Measurements from ENCODE around the gene IL12RB1. TPM values are rescaled to one million over a fixed set of nuclear protein-coding genes. Genes with fewer than 3 reads are reported as not detected.

IL12RB1 gene
- total and polyA plus RNA-seq, 4 donors: 1.3 to 7.8 (median 4.8) TPM

GRCh38 chr19:18029617-18030338 lies 57.0 kb downstream of the IL12RB1 start:
- Histone ChIP-seq H3K9me3 (ENCODE audit: control insufficient read depth in 4 of 4, insufficient read depth in 3 of 4, low read length in 3 of 4) (no peaks in the 10 kb centered on the region), H3K27ac (ENCODE audit: low read depth in 1 of 2, low read length in 1 of 2) (no peak overlapping the region), H3K27me3 (ENCODE audit: control insufficient read depth in 3 of 3, insufficient read depth in 3 of 3, low read length in 2 of 3) (peaks cover 0 to 4% (median 0%) of the 10 kb centered on the region in 3 donors), H3K4me1 (ENCODE audit: control insufficient read depth in 5 of 5, insufficient read depth in 5 of 5, low read length in 5 of 5) (peaks cover 0 to 9% (median 0%) of the 10 kb centered on the region in 5 donors), H3K36me3 (ENCODE audit: control insufficient read depth in 4 of 4, insufficient read depth in 4 of 4, low read length in 4 of 4) (no peaks in the 10 kb centered on the region), H3K9ac (ENCODE audit: insufficient read depth in 1 of 2, low read length in 2 of 2) (no peak overlapping the region), H3K4me3 (no peak overlapping the region)
- TF ChIP-seq, protein P1, sequence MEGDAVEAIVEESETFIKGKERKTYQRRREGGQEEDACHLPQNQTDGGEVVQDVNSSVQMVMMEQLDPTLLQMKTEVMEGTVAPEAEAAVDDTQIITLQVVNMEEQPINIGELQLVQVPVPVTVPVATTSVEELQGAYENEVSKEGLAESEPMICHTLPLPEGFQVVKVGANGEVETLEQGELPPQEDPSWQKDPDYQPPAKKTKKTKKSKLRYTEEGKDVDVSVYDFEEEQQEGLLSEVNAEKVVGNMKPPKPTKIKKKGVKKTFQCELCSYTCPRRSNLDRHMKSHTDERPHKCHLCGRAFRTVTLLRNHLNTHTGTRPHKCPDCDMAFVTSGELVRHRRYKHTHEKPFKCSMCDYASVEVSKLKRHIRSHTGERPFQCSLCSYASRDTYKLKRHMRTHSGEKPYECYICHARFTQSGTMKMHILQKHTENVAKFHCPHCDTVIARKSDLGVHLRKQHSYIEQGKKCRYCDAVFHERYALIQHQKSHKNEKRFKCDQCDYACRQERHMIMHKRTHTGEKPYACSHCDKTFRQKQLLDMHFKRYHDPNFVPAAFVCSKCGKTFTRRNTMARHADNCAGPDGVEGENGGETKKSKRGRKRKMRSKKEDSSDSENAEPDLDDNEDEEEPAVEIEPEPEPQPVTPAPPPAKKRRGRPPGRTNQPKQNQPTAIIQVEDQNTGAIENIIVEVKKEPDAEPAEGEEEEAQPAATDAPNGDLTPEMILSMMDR (IDR thresholded peaks at IDR 0.05; ENCODE audit: control extremely low read depth, extremely low read depth): no peak
- WGBS, 2 donors: 36 to 60% methylated on average over 8 of the region's 8 CpGs
- ATAC-seq (ENCODE audit: insufficient read depth, low FRiP score): no peak
- no peak for DNase-seq

GRCh38 chr19:18027151-18027550 lies 59.6 kb downstream of the IL12RB1 start:
- Histone ChIP-seq H3K4me3 (no peak overlapping the region), H3K9ac (ENCODE audit: insufficient read depth in 1 of 2, low read length in 2 of 2) (no peak overlapping the region), H3K27ac (ENCODE audit: low read depth in 1 of 2, low read length in 1 of 2) (no peak overlapping the region), H3K36me3 (ENCODE audit: control insufficient read depth in 4 of 4, insufficient read depth in 4 of 4, low read length in 4 of 4) (no peaks in the 10 kb centered on the region), H3K27me3 (ENCODE audit: control insufficient read depth in 3 of 3, insufficient read depth in 3 of 3, low read length in 2 of 3) (peaks cover 0 to 4% (median 0%) of the 10 kb centered on the region in 3 donors), H3K4me1 (ENCODE audit: control insufficient read depth in 5 of 5, insufficient read depth in 5 of 5, low read length in 5 of 5) (peaks cover 0 to 22% (median 0%) of the 10 kb centered on the region in 5 donors), H3K9me3 (ENCODE audit: control insufficient read depth in 4 of 4, insufficient read depth in 3 of 4, low read length in 3 of 4) (no peaks in the 10 kb centered on the region)
- WGBS, 2 donors: 91 to 92% methylated on average over 4 of the region's 4 CpGs
- ATAC-seq (ENCODE audit: insufficient read depth, low FRiP score): no peak
- no peak for DNase-seq
- TF ChIP-seq, protein P1 (IDR thresholded peaks at IDR 0.05; ENCODE audit: control extremely low read depth, extremely low read depth): no peak

- Histone ChIP-seq H3K36me3 (ENCODE audit: control insufficient read depth in 4 of 4, insufficient read depth in 4 of 4, low read length in 4 of 4) (no peaks in the 10 kb centered on the region), H3K4me3 (no peak overlapping the region), H3K27me3 (ENCODE audit: control insufficient read depth in 3 of 3, insufficient read depth in 3 of 3, low read length in 2 of 3) (peaks cover 0 to 4% (median 0%) of the 10 kb centered on the region in 3 donors), H3K9ac (ENCODE audit: insufficient read depth in 1 of 2, low read length in 2 of 2) (no peak overlapping the region), H3K4me1 (ENCODE audit: control insufficient read depth in 5 of 5, insufficient read depth in 5 of 5, low read length in 5 of 5) (peaks cover 0 to 27% (median 10%) of the 10 kb centered on the region in 5 donors), H3K27ac (ENCODE audit: low read depth in 1 of 2, low read length in 1 of 2) (peak overlapping the region; percentile 82 to 95), H3K9me3 (ENCODE audit: control insufficient read depth in 4 of 4, insufficient read depth in 3 of 4, low read length in 3 of 4) (no peaks in the 10 kb centered on the region)
- no peak for ATAC-seq (ENCODE audit: insufficient read depth, low FRiP score)
- DNase-seq: peak; percentile 54 to 80 (median 67)
- WGBS, 2 donors: 13 to 36% methylated on average over 22 to 23 of the region's 23 CpGs
- TF ChIP-seq, protein P1 (IDR thresholded peaks at IDR 0.05; ENCODE audit: control extremely low read depth, extremely low read depth): no peak
Measured at GRCh38 chr19:18023622-18024251, 63.0 kb downstream of the IL12RB1 start.

All from lung (tissue), 12 donors.